GM21825 (cell line): ENCODE data around the gene CMPK2.
"Not testable (repeated sequence)": the region's sequence is repeated elsewhere in the genome, so short reads cannot be mapped to it uniquely, and the experiment has no call there.

ENCODE experiments used
- ATAC-seq: cut with Tn5 transposase; IDR thresholded peaks from one replicate; pipeline ENCODE4 v1.9.1; 2021; ENCODE audit warnings: mild to moderate bottlenecking, moderate library complexity; ENCODE audit not compliant: unreplicated experiment

Gene CMPK2

DNA sequence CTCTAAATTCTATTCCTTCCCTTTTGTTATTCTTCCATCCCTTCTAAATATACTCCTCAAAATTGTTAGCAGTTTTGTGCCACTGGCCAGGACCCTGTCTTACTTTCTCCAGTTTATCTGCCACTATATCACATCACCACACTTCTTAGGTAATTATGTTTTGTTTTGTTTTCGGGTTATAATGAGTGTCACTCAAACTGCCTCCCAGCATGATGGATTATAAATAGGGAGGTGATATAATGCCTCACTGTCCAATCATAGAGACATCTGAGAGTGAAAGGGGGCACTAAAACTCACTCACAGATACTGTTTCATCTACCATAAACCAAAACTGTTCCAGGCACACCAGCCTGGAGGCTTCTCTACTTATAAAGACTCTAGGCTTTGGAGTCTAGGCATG, 15.3 kb upstream of the CMPK2 start:
- ATAC-seq = no peak

DNA sequence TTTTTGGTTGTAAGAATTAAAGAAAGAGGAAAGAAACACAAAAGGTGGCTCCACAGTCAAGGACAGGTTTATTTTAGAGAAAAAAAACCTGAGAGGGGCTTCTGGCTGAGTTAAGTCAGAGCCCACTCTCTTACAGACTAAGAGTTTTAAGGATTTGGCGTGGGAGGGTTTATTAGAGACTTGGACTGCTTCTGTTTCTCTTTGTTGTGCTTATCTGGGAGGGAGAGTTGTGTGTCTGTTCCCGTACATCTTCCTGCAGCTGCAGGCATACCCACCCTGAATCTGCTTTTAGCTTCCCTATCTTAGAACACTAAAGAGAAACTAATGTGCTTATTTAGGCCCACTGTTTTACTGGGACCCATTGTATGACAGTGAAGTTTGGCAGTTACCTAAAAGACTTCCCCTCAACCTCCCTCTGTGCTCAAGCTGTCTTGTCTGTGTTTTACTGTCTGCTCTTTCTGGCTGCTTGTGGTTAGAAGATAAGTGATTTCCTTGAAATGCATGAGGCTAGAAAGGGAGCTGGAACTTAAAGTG, 14.6 kb upstream of the CMPK2 start:
- no peak for ATAC-seq

DNA sequence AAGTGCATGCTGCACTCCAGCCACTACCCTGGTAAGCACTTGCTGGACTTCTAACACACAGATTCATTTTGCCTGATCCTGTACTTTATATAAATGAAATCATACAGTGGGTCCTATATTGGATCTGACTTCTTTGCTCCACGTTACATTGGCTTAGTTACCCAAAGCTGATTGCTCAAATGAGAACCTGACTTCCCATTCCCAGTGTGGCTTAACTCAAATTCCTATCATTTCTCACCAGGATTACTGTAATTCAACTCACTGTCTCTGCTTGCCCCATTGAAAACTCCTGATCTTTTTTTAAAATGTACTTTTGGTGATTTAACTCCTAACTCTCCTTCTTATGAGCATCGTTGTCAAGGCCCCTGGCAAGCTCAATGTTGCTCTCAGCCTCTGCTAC, 13.3 kb upstream of the CMPK2 start:
- ATAC-seq = no peak

DNA sequence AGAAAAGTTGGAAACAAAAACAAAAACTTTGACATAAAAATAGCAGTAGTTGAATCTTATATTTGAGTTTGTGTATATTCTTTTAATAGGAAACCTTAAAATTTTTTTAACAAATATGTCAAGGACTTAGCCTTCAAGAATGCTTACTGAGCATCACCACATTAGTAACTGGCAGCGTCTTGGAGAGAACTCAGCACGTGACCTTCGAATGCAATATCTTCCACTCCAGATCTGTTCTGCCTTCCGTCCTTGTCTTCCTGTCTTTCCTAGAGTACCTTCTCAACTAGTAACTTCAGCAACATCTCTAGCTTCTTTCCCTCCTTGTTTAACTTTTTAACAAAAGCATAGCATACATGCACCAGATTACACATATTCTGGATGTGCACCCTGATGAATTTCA, 12.8 kb upstream of the CMPK2 start:
- ATAC-seq = no peak

DNA sequence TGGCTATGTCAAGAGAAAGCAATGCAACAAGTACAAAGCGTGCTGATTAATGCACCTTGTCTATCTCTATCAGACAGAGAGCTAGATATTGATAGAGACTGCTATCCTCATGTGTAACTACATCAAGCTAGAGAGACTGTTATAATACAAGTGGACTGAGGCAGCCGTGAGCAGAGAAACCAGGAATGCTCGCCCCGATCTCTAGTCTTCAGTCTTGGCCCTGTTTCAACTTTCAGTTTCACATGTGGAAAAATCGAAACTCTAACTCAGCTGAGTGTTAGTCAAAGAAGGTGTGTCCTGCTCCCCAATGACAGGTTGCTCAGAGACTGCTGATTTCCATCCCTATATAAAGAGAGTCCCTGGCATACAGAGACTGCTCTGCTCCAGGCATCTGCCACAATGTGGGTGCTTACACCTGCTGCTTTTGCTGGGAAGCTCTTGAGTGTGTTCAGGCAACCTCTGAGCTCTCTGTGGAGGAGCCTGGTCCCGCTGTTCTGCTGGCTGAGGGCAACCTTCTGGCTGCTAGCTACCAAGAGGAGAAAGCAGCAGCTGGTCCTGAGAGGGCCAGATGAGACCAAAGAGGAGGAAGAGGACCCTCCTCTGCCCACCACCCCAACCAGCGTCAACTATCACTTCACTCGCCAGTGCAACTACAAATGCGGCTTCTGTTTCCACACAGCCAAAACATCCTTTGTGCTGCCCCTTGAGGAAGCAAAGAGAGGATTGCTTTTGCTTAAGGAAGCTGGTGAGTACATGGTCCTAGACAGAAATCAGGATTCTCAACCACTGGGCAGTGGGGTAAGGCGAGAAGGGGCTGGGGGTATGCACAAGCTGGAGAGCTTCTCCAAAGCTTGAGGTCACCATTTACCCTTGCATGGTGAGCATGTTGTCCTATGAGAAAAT, 11.9 kb upstream of the CMPK2 start, which contains the start of gene RSAD2:
TSS of gene RSAD2 (plus strand) at position 376 of the 903 bp plus-strand sequence. CDS start at position 400, 24 bp downstream.
- peak; percentile 84 for ATAC-seq

DNA sequence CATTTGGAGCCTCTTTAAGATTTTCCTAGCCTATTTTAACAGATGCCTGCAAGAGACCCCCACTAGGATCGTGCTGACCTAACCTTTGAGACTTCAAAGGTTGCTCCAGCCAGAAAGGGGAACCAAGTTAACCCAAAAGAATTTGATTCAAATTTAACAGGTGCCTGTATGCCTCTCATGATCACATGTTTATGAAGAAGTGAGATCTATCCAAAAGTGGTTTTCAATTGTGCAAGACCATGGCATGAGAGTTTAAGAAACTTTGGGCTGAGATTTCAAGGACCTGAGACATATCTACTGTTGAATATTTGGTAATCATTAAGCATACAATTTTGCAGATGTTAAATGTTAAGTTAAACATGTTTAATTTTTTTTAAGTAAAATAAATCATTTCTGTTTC, 10.6 kb upstream of the CMPK2 start:
- no peak for ATAC-seq

DNA sequence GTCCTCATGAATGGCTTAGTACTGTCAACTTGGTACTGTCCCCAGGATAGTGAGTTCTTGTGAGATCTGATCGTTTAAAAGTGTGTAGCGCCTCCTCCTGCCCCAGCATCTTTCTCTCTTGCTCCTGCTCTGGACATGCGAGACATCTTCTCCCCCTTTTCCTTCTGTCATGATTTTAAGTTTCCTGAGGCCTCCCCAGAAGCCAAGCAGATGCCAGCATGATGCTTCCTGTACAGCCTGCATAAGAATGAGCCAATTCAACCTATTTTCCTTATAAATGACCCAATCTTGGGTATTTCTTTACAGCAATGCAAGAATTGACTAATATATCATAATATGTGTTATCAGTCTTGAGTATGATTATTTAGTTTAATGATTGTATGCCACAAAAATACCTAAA, 8.3 kb upstream of the CMPK2 start:
- no peak for ATAC-seq

DNA sequence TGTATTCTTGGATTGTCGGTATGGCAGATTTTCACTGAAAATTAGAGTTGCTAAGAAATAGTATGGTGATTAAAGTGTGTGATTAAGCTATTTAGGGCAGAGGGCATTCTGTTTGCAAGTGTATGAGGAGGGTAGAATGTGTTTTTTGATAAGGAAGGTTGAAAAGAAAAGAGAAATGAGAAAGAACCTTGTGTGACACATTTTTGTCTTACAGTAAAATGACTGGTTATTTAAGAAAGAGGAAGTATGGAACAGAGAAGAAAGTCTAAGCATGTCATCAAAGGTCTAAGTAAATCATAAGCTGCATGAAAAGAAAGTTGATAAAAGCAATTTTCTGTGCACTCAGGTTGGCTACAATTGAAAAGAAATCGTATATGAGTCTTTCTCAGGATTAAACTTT, 6.7 kb upstream of the CMPK2 start:
- peak; percentile 61 for ATAC-seq

DNA sequence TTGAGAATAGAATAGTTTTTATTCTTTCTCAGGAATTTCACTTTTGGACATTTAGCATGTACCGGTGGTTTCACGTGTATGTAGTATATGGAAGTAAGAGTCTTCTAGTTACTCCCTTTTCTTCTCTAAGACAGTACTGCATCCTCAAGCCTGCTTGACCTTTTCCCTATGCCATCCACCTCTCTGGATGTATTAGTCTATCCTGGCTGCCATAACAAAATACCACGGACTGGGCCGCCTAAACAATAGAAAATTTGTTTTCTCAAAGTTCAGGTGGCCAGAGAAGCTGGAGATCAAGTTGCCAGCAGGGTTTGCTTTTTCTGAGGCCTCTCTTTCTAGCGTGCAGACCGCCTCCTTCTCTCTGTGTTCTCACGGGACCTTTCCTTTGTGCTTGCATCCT, 1.3 kb upstream of the CMPK2 start:
- ATAC-seq = no peak

DNA sequence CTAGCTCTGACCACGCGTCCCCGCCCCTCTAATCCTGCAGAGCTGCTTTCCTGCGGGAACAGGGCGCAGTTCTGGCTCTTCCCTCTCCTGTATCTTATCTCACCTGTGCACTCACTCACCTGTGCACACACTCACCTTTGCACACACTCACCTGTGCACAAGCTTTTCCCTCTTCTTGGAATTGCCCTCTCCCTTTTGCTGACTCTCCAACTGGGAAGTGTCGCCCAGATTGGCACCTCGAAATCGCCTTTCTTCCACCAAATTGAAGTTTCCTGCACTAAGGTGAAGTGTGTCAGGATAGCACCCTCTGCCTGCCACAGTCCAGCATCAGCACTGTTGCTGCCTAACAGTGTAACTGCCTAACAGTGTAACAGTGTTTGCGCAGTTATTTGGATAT, 566 bp upstream of the CMPK2 start:
- peak; percentile 48 for ATAC-seq

DNA sequence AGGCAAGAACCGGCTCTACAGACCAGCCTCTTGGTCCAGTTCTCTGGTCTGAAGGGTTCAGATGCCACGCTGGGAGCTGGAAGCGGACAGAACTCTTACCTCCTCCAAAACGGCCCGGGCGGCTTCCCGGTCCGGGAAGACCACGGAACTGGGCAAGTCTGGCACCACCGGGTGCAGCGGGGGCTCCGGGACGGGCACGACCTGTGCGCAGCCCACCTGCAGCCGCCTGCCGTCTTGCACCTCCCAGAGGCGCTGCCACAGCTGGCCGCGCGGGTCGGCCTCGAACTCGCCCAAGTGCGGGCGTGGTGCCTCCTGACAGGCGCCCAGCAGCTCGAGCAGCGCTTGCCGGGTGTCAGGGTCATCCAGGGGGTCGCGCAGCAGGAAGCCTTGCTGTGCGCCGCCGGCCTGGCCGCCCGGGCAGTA, 773 bp downstream of the CMPK2 start:
- peak; percentile 21 for ATAC-seq

DNA sequence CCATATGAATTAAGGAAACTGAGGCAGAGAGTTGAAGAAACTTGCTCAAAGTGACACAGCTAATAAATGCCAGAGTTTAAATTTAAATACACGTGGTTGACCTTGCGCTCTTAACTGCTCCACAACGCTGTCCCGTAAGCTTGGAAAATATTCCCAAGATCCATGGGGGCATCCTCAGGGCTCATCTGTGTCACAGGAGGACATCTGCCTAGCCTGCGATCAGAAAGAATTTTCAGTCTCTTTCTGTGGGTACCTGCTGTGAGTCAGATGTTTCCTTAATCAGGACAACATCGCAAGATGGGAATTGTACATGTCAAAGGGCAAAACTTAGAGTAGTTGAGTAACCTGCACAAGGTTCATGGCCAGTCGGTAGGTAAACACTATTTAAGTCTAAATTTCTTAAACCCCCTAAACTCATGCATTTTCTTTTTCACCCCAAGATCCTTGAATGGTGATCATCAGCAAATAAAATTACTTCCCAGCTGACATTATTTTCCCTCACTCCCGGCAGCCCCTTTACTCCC, 1.4 kb downstream of the CMPK2 start:
- no peak for ATAC-seq

DNA sequence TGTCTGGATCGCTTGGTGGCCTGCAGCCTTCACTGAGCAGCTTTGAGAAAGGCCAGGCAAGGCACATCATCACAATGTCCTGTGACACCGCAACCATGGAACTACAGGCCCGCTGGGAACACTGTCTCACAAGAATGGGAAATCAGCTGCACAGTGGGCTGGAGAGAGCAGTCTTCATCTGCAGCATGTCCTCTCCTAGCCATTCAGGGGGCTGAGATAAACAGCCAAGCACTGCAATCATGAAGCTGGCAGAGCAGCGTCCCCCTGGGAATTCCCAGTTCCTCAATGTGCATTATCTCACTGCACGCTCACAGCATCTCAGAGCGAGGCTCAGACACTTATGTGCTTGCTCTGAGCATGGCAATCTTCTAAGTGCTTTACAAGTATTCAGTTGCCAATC, 1.9 kb downstream of the CMPK2 start:
- no peak for ATAC-seq

DNA sequence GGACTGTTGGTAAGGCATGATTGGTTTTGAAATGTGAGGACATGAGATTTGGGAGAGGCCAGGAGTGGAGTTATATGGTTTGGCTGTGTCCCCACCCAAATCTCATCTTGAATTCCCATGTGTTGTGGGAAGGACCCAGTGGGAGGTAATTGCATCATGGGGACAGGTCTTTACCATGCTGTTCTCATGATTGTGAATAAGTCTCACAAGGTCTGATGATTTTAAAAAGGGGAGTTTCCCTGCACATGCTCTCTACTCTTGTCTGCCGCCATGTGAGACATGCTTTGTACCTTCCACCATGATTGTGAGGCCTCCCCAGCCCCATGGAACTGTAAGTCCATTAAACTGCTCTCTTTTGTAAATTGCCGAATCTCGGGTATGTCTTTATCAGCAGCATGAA, 5.4 kb downstream of the CMPK2 start:
- ATAC-seq = no peak

DNA sequence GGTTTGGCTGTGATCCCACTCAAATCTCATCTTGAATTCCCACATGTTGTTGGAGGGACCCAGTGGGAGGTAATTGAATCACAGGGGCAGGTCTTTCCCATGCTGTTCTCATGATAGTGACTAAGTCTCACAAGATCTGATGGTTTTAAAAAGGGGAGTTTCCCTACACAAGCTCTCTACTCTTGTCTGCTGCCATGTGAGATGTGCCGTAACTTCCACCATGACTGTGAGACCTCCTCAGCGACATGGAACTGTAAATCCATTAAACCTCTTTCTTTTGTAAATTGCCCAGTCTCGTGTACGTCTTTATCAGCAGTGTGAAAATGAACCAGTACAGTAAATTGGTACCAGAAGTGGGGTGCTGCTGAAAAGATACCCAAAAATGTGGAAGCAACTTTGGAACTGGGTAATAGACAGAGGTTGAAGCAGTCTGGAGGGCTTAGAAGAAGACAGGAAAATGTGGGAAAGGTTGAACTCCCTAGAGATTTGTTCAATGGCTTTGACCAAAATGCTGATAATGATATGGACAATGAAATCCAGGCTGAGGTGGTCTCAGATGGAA, 7.2 kb downstream of the CMPK2 start:
- ATAC-seq = not testable (repeated sequence)

DNA sequence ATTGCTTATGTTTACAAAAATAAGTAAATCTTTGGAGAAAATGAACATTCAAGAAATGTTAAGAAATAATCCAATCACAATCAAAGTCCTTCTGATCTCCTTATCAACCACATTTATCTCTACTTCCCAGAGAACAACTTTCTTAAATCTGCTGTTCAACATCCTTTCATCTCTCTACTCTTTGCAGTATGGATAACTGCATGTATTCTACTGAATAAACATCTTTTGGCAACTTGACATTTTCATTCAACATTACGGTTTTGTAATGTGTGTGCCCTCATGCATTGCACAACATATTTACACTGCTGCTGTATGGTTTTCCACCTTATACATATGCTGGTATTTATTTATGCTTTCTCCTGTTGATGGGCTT, 9.2 kb downstream of the CMPK2 start:
- no peak for ATAC-seq

DNA sequence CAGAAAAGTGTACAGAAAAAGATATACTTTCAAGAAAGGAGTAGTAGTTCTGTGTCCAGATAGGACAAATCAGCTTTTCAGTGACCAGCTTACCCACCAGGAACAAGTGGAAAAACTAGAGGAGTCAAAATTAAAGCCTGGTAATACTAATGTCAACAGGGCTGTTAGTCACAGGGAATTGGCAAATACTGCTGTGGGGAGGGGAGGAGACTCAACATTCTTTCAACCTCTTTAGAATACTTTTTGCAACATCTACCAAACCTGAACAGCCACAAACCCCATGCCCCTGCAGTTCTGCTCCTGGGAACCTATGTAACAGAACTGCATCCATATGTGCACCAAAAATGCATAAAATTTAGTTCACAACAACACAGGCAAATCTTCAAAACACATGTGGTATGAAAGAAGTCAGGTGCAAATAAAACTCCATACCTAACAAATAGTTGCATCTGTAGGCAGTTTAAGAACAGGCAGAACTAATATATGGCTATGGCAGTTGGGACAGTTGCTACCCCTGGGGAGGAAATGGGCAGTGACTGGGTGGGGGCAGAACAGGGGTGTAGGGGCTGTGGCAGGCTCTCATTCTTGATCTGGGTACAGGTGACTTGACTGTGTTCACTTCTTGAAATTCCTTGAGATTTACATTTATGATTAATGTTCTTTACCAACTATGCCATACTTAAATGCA, 9.7 kb downstream of the CMPK2 start:
- ATAC-seq = no peak

DNA sequence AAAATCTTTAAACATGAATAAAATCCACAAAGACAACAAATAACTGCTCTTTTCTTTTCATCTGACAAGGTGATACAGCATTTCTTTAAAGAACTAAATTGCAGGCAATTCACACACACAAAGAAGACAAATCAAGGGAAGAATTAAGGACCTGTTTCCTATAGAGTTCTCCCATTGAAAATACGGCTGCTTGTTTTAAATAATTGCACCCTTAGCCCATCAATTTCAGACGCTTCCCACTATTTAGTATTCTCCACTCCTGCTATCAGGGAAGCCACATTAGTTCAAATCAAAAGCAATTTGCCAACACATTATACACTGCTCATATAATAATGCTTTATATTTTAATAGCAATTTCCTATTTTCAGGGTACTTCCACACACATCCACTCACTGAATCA, 11.3 kb downstream of the CMPK2 start:
- no peak for ATAC-seq

DNA sequence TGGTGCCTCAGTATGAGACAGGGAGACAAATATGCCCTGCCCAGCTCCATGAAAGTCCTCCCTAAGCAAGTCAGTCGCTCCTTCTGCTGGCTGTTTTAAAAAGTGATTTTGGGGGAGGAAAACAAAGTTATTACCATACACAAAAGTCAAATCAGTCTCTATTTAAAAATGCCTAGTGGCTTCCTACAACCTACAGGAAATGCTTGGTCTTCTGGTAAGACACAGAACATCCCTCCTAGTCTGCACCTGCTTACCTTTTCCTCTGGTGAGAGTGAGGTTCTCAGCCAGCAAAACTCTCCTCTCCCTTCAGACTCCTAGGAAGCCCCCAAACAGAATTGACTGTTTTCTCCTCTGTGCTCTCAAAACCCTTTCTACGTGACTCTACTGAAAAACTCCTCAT, 13.5 kb downstream of the CMPK2 start:
- no peak for ATAC-seq

DNA sequence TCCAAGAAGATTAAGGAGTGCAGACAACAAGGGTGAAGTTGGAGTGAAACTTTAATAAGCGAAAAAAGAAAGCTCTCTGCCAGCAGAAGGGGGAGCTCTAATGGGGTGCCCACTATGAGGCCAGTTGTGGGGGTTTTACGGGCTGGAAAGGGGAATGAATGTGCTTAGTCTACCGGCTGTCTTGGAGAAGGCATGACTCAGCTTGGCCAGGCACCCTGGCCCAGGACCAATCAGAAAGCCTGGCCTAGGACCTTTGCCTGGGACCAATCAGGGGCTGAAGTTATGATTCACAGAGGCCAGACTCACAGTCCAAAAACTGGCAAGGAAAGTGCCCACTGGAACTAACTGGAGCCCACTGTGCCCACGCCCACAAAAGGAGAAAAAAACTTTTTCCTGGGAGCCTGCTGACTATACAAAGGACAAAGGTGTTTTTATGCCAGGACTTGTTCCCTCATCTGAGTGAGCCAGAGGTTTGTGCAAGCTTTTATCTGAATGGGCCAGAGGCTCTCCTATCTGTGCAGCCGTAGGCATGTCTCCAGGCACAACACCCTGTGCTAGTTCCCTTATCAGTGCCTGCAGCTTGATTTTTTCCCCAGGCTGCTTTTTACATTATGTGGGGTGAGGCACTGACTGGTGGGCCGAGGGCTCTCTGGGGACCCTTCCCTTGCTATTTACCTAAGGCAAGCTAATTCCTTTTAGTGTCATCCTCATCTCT, 18.6 kb downstream of the CMPK2 start:
- no peak for ATAC-seq

DNA sequence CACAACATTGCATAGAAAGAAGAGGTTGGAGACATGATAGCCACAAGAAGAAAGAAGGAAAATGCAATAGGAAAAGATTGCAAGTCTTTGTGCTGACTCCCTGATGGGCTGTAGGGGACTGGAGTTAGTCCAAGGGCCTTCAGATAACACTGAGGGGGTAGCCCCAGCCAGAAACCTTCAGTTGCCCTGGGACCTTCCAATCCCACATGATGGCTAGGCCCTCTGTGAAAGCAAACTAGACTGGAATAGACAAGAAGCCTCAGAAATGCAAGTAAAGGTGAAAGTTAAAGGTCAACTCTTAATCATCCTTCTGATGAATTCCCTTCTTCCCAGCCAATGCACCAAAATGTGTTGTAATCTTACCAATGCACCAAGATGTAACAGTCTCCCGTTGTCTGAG, 19.2 kb downstream of the CMPK2 start:
- no peak for ATAC-seq
